Chondrocyte (in vitro differentiated cells): ENCODE measurements around the gene UBE2G2. TPM values are rescaled to one million over a fixed set of nuclear protein-coding genes. Genes with fewer than 3 reads are reported as not detected.

Experiments used
- DNase-seq: peaks from one replicate; pipeline ENCODE4 v3.0.0; 2021; ENCODE audit warnings: mixed read lengths, low spot score
- H3K27ac Mint-ChIP-seq: one replicate; pipeline ENCODE4 v1.8.0; 2021; ENCODE audit warnings: mild to moderate bottlenecking, moderate library complexity, mixed read lengths; ENCODE audit not compliant: unreplicated experiment
- H3K27me3 Mint-ChIP-seq: 2 replicates; pipeline ENCODE4 v1.8.0; 2021; ENCODE audit warnings: low read depth, mixed read lengths
- H3K36me3 Mint-ChIP-seq: 2 replicates; pipeline ENCODE4 v1.8.0; 2021; ENCODE audit warnings: low read depth, mixed read lengths
- H3K4me1 Mint-ChIP-seq: 2 replicates; pipeline ENCODE4 v1.8.0; 2021; ENCODE audit warnings: low read depth, mild to moderate bottlenecking, mixed read lengths
- H3K4me3 Mint-ChIP-seq: one replicate; pipeline ENCODE4 v1.8.0; 2021; ENCODE audit warnings: mild to moderate bottlenecking, moderate library complexity, mixed read lengths; ENCODE audit not compliant: unreplicated experiment
- H3K9me3 Mint-ChIP-seq: 2 replicates; pipeline ENCODE4 v1.8.0; 2021; ENCODE audit warnings: low read depth, mixed read lengths
- total RNA-seq: library from RNA; stranded (reverse); gene quantifications from 3 replicates; pipeline ENCODE4 v1.2.1, GENCODE V29; 2021
- TF ChIP-seq, protein P1 (sequence below): fragments of 200-600 bp; sonication (generic); IDR thresholded peaks from 2 replicates; pipeline ENCODE4 v1.5.0; 2021; ENCODE audit warnings: antibody characterized with exemption, mild to moderate bottlenecking, moderate library complexity

Gene UBE2G2
- total RNA-seq, 1 donor from 2014 or later: 48.5 TPM

GRCh38 chr21:44778499-44778911, 23.1 kb downstream of the UBE2G2 start:
- H3K4me3 Mint-ChIP-seq: no peak overlapping the region
- no peaks in the 10 kb centered on the region for H3K27me3 Mint-ChIP-seq
- TF ChIP-seq, protein P1, sequence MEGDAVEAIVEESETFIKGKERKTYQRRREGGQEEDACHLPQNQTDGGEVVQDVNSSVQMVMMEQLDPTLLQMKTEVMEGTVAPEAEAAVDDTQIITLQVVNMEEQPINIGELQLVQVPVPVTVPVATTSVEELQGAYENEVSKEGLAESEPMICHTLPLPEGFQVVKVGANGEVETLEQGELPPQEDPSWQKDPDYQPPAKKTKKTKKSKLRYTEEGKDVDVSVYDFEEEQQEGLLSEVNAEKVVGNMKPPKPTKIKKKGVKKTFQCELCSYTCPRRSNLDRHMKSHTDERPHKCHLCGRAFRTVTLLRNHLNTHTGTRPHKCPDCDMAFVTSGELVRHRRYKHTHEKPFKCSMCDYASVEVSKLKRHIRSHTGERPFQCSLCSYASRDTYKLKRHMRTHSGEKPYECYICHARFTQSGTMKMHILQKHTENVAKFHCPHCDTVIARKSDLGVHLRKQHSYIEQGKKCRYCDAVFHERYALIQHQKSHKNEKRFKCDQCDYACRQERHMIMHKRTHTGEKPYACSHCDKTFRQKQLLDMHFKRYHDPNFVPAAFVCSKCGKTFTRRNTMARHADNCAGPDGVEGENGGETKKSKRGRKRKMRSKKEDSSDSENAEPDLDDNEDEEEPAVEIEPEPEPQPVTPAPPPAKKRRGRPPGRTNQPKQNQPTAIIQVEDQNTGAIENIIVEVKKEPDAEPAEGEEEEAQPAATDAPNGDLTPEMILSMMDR: no peak
- peaks cover 26% of the 10 kb centered on the region for H3K4me1 Mint-ChIP-seq
- H3K27ac Mint-ChIP-seq: no peak overlapping the region
- H3K9me3 Mint-ChIP-seq: no peaks in the 10 kb centered on the region
- H3K36me3 Mint-ChIP-seq: peaks cover 22% of the 10 kb centered on the region
- no peak for DNase-seq

DNA sequence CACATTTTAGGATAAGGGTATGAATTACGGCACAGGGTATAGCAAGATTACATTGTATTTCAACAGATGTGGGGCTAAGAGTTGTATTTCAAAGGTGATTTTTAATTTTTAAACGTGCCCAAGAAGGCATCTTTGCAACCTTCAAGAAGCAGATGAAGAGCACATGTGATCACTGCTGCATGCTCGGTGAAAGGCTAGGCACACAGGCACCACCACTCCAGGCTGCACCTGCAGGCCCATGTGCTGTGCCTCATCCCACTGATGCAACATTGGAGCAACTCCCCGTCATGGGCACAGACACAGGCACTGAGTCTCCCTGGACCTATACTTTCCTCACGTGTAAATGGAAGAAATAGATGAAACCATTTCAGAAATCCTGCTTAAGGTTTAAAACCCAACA, 23.5 kb downstream of the UBE2G2 start:
- Mint-ChIP-seq H3K36me3 (peaks cover 19% of the 10 kb centered on the region), H3K27ac (no peak overlapping the region), H3K27me3 (no peaks in the 10 kb centered on the region), H3K4me3 (no peak overlapping the region), H3K9me3 (no peaks in the 10 kb centered on the region), H3K4me1 (peaks cover 31% of the 10 kb centered on the region)
- no peak for DNase-seq
- TF ChIP-seq, protein P1: no peak

DNA sequence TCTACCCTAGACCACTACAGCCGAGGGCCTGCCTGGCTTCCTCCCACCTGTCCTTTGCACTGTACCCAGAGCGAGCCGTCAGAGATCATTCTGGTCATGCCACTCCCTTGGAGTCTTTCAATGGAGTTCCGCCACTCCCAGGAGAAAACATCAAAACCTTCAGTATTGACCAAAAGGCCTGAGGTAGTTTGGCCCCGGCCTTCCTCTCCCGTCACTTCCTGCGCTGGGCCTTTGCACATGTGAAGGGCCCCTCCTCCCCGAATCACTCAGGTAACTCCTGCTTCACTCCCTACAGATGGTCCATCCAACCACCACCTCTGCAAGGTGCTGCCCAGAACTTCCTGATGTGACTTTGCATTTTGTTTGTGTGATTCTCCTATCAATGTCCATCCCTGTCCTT, 26.6 kb downstream of the UBE2G2 start:
- Mint-ChIP-seq H3K4me1 (peaks cover 23% of the 10 kb centered on the region), H3K27me3 (no peaks in the 10 kb centered on the region), H3K36me3 (peaks cover 35% of the 10 kb centered on the region), H3K4me3 (no peak overlapping the region), H3K9me3 (no peaks in the 10 kb centered on the region), H3K27ac (no peak overlapping the region)
- TF ChIP-seq, protein P1: no peak
- no peak for DNase-seq

GRCh38 chr21:44773291-44773932, 28.2 kb downstream of the UBE2G2 start:
- Mint-ChIP-seq H3K36me3 (peaks cover 43% of the 10 kb centered on the region), H3K4me3 (no peak overlapping the region), H3K9me3 (no peaks in the 10 kb centered on the region), H3K27ac (no peak overlapping the region), H3K4me1 (peaks cover 14% of the 10 kb centered on the region), H3K27me3 (no peaks in the 10 kb centered on the region)
- DNase-seq: peak; percentile 69
- TF ChIP-seq, protein P1: no peak

DNA sequence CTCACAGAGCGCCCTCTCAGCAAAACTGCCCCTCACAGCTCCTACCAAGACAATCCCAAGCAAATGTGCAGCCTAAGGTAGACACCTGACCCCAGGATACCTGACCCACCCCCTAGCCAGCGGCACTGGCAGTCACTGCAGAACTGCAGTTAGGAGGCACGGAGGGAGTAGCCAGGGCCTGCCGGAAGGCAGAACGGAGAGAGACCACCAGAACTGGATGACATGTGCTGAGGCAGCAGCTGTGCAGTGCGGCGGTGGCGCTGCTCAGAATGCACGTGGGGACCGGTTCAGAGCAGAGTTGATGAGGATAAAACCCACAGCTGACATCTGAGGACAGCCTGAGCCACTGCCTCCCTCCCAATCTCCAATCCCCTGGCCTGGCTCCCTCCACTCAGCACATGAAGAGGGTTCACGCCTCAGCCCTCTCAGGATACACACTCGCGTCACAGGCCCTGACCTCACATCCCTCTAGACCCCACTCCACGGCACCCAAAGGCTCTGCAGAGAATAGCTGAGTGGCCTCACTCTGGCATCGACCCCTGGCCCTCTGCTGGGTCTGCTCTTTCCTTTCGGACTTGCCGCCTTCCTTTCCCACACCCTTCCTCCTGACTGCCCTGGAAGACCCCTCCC, 29.6 kb downstream of the UBE2G2 start:
- TF ChIP-seq, protein P1: no peak
- H3K9me3 Mint-ChIP-seq: no peaks in the 10 kb centered on the region
- peaks cover 11% of the 10 kb centered on the region for H3K4me1 Mint-ChIP-seq
- H3K27ac Mint-ChIP-seq: no peak overlapping the region
- H3K27me3 Mint-ChIP-seq: no peaks in the 10 kb centered on the region
- H3K36me3 Mint-ChIP-seq: peaks cover 38% of the 10 kb centered on the region
- no peak overlapping the region for H3K4me3 Mint-ChIP-seq
- DNase-seq: peak; percentile 81
